HepG2 (cell line): ENCODE results near the gene NUP58. TPM values are rescaled to one million over a fixed set of nuclear protein-coding genes. Genes with fewer than 3 reads are reported as not detected.
A peak's percentile ranks its signal among the peaks of the same experiment; 100 is the strongest.

Experiments used
- ATAC-seq: fragments of 200-7000 bp; cut with Tn5 transposase; 3 replicates; pipeline ENCODE4 v1.9.1; 2020; ENCODE audit warnings: mild to moderate bottlenecking, moderate library complexity
- BruUV-seq: library from RNA; stranded (reverse); fragments of 400-500 nt; replicated peaks from 2 replicates; lab custom pipeline; 2021; lab: Mats Ljungman, UMichigan
- CTCF ChIA-PET: fragments of 300-600 bp; formaldehyde crosslinking; extraction: SDS; loops from one replicate; lab custom pipeline; 2021; ENCODE audit warnings: low total read pairs, inconsistent platforms, low intra/inter-chr PET ratio; lab: Yijun Ruan, JAX
- POLR2A ChIA-PET: fragments of 350-600 bp; sonication (Branson Sonifier 250); formaldehyde crosslinking; loops from one replicate; lab custom pipeline; 2020; ENCODE audit warnings: antibody characterized with exemption, inconsistent platforms; lab: Yijun Ruan, JAX
- DNase-seq: peaks from one replicate; pipeline ENCODE4 v3.0.0-alpha.2; 2015; ENCODE audit warnings: low spot score
- FAIRE-seq: peaks from 3 replicates; lab custom pipeline; 2011; peaks lifted over from hg19 to GRCh38; lab: Jason Lieb, UNC
- H2AFZ ChIP-seq: one replicate; pipeline ENCODE4 v1.6.1; 2011; ENCODE audit warnings: low read length, inconsistent platforms
- H3K27ac ChIP-seq: fragments of 300-600 bp; 3 replicates; pipeline ENCODE4 v1.8.0; 2011; ENCODE audit warnings: mixed run types, mild to moderate bottlenecking, mixed read lengths, low read length, inconsistent platforms; ENCODE audit not compliant: insufficient read depth; ENCODE audit errors: extremely low read length
- H3K27me3 ChIP-seq, 2 experiments: fragments of 200-600 bp in 1 of 2; 2 replicates in 1 of 2; 3 replicates in 1 of 2; pipeline versions ENCODE4 v1.6.0 to v1.8.0; 2011; ENCODE audit warnings: low read length in 2 of 2, mild to moderate bottlenecking in 2 of 2, moderate library complexity in 2 of 2, inconsistent platforms in 1 of 2; ENCODE audit not compliant: insufficient read depth in 2 of 2, control insufficient read depth in 1 of 2
- H3K36me3 ChIP-seq, 2 experiments: fragments of 200-600 bp in 1 of 2; replicated peaks in 1 of 2; 2 replicates in 1 of 2; 3 replicates in 1 of 2; pipeline versions ENCODE4 v1.5.1 to v1.8.0; 2011; ENCODE audit warnings: low read length in 2 of 2, inconsistent platforms in 1 of 2; ENCODE audit not compliant: insufficient read depth in 2 of 2, control insufficient read depth in 1 of 2
- H3K4me1 ChIP-seq: 2 replicates; pipeline ENCODE4 v1.5.1; 2012; ENCODE audit warnings: low read length, inconsistent platforms; ENCODE audit not compliant: insufficient read depth
- H3K4me2 ChIP-seq: 2 replicates; pipeline ENCODE4 v1.6.0; 2011; ENCODE audit warnings: low read depth, low read length, inconsistent platforms
- H3K4me3 ChIP-seq, 3 experiments: fragments of 200-600 bp in 1 of 3; sonication (generic), shearing (Covaris generic) in 1 of 3; replicated peaks in 1 of 3; 2 replicates each; pipeline ENCODE4 v1.5.1; 2011 to 2016; ENCODE audit warnings: low read length in 3 of 3, inconsistent platforms in 2 of 3, low read depth in 2 of 3, mild to moderate bottlenecking in 2 of 3, control low read depth in 1 of 3, mixed read lengths in 1 of 3; ENCODE audit not compliant: insufficient read depth in 1 of 3
- H3K79me2 ChIP-seq: one replicate; pipeline ENCODE4 v1.6.1; 2011; ENCODE audit warnings: low read length, inconsistent platforms; ENCODE audit not compliant: insufficient read depth
- H3K9ac ChIP-seq: 2 replicates; pipeline ENCODE4 v1.6.0; 2011; ENCODE audit warnings: mild to moderate bottlenecking, low read depth, low read length, inconsistent platforms; ENCODE audit not compliant: insufficient read depth
- H3K9me3 ChIP-seq: 2 replicates; pipeline ENCODE4 v1.5.1; 2012; ENCODE audit warnings: mild to moderate bottlenecking, low read length
- H4K20me1 ChIP-seq: 2 replicates; pipeline ENCODE4 v1.6.0; 2011; ENCODE audit warnings: inconsistent platforms, mild to moderate bottlenecking, low read length, moderate library complexity; ENCODE audit not compliant: insufficient read depth
- CREM ChIP-seq, 2 experiments: sonication (generic) in 1 of 2; formaldehyde crosslinking in 1 of 2; IDR thresholded peaks; 2 replicates each; pipeline versions ENCODE4 v1.4.0 to v1.6.1; 2016 to 2020; ENCODE audit warnings: antibody characterized with exemption in 1 of 2, mild to moderate bottlenecking in 1 of 2, missing genetic modification reagents in 1 of 2
- ERF ChIP-seq: IDR thresholded peaks from 2 replicates; pipeline ENCODE4 v1.6.1; 2018; ENCODE audit warnings: missing biosample characterization, missing genetic modification reagents
- GFI1 ChIP-seq: sonication (generic); formaldehyde crosslinking; IDR thresholded peaks from 2 replicates; pipeline ENCODE4 v1.5.0; 2020; ENCODE audit warnings: missing genetic modification reagents, mild to moderate bottlenecking, borderline replicate concordance
- HMG20B ChIP-seq: conservative IDR thresholded peaks from 2 replicates; pipeline ENCODE4 v1.6.1; 2016; ENCODE audit warnings: missing genetic modification reagents, missing compliant biosample characterization
- KLF16 ChIP-seq, 2 experiments: sonication (generic) in 1 of 2; formaldehyde crosslinking in 1 of 2; IDR thresholded peaks; 2 replicates each; pipeline versions ENCODE4 v1.6.1 to v1.8.0; 2016 to 2023; ENCODE audit warnings: missing genetic modification reagents in 2 of 2, missing compliant biosample characterization in 1 of 2
- MAFF ChIP-seq: IDR thresholded peaks from 2 replicates; pipeline ENCODE4 v1.6.1; 2011; ENCODE audit warnings: low read depth, low read length, improper control_type of control experiment
- MATR3 ChIP-seq: sonication (generic); formaldehyde crosslinking; IDR thresholded peaks from 2 replicates; pipeline ENCODE4 v1.4.0; 2020; ENCODE audit warnings: missing genetic modification reagents
- ZNF337 ChIP-seq: sonication (generic); formaldehyde crosslinking; IDR thresholded peaks from 2 replicates; pipeline ENCODE4 v1.5.1; 2020; ENCODE audit warnings: missing genetic modification reagents, low read depth, mild to moderate bottlenecking, borderline replicate concordance
- WGBS: methylation state at CpG from one replicate; pipeline ENCODE4 v1.1.6; 2017; ENCODE audit warnings: low lambda C conversion rate; 5-methylcytosine and 5-hydroxymethylcytosine counted together
- in situ Hi-C: cut with HindIII; loops from 2 replicates; pipeline ENCODE4 v1.10.0; 2017; ENCODE audit warnings: low pct_unique_long_range_greater_than_20kb; ENCODE audit not compliant: extremely low pct_ligation_motif_present
- intact Hi-C: fragments of 100-400 bp; cut with micrococcal nuclease; formaldehyde crosslinking; loops from one replicate; pipeline ENCODE4 v1.10.0; 2022; ENCODE audit not compliant: unreplicated experiment
- polyA plus RNA-seq, 8 experiments: library from polyadenylated mRNA; depleted of rRNA in 3 of 8; stranded (reverse) in 7 of 8; unstranded in 1 of 8; fragments of >200 nt; fragmentation: Illumina TruSeq in 4 of 8; extraction: Trizol in 4 of 8; gene quantifications; 2 replicates each; pipeline versions ENCODE4 v1.2.1 to v1.2.3, GENCODE V29; 2011 to 2016; ENCODE audit warnings: low read depth in 4 of 8, missing spikeins in 1 of 8, mixed read lengths in 1 of 8; ENCODE audit not compliant: insufficient read depth in 1 of 8
- total RNA-seq, 5 experiments: library from RNA; depleted of rRNA; stranded (reverse); fragments of >200 nt; fragmentation: Illumina TruSeq; extraction: Trizol; gene quantifications; 2 replicates each; pipeline ENCODE4 v1.2.3, GENCODE V29; 2016; ENCODE audit warnings: low read depth in 1 of 5
- TF ChIP-seq, protein P1 (sequence below): sonication (generic); formaldehyde crosslinking; IDR thresholded peaks from 2 replicates; pipeline ENCODE4 v1.5.0; 2020; ENCODE audit warnings: mild to moderate bottlenecking, missing genetic modification reagents

Gene NUP58
- total and polyA plus RNA-seq, 2 of the 13 experiments (the other 11 are each of a cell fraction or from before 2014, with no cell fraction given): 45.4 to 46.5 TPM

DNA sequence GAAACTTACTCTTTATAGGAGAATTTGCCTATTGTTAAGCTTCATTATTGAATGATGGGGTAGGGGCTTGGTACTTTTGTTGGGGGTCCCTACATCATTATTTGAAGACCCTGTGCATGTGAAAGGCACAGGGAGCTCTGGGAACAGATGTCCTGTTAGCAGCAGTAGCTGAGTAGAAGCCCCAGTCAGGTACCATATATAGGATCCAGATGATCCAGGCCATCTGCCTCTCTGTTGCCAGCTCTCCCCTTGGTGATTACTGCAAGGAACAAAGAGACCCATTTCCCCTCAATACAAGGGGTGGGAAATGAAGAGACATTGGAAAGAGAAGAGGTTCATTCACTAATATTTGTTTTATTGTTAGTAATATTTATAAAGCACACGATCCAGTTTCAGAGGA lies 9.7 kb upstream of the NUP58 start (continued):
- TF ChIP-seq, protein P1, sequence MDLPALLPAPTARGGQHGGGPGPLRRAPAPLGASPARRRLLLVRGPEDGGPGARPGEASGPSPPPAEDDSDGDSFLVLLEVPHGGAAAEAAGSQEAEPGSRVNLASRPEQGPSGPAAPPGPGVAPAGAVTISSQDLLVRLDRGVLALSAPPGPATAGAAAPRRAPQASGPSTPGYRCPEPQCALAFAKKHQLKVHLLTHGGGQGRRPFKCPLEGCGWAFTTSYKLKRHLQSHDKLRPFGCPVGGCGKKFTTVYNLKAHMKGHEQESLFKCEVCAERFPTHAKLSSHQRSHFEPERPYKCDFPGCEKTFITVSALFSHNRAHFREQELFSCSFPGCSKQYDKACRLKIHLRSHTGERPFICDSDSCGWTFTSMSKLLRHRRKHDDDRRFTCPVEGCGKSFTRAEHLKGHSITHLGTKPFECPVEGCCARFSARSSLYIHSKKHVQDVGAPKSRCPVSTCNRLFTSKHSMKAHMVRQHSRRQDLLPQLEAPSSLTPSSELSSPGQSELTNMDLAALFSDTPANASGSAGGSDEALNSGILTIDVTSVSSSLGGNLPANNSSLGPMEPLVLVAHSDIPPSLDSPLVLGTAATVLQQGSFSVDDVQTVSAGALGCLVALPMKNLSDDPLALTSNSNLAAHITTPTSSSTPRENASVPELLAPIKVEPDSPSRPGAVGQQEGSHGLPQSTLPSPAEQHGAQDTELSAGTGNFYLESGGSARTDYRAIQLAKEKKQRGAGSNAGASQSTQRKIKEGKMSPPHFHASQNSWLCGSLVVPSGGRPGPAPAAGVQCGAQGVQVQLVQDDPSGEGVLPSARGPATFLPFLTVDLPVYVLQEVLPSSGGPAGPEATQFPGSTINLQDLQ (CRISPR knock-in tag): no peak
- no peak for TF ChIP-seq GFI1 (CRISPR knock-in tag)
- TF ChIP-seq ERF (CRISPR knock-in tag): no peak
- TF ChIP-seq, all 625 proteins: peak for 0

DNA sequence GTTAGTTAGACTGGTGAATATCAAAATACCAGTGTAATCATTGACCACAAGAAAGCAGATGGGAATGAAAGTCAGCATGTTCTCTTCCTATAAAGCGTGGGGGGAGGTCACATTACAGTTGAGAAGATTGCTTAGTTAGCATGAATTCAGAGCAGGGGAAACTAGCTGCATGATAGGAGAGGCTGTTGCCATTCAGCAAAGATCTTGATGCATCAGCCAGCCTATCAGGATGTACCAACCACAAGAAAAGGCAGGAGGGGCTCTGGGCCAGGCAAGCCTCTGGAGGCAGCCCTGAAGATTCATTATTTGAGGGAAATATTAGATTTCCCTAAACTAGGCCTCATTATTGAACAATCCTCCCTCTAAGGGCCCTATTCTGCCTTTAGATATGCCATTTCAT lies 9.1 kb upstream of the NUP58 start:
- POLR2A ChIA-PET: no interaction called here
- WGBS: 0% methylated on average over 1 of the region's 1 CpG
- no peak overlapping the region for H3K9ac ChIP-seq
- DNase-seq (no peak), FAIRE-seq (no peak), ATAC-seq (no peak; the same call in 2 of the 3 replicates)
- CTCF ChIA-PET: no interaction called here
- intact Hi-C loops: no loop called here
- H3K4me2 ChIP-seq: no peak overlapping the region
- H3K9me3 ChIP-seq: no peaks in the 10 kb centered on the region
- no peak overlapping the region for H3K4me3 ChIP-seq
- peaks cover 0 to 16% of the 10 kb centered on the region in 2 experiments; a peak in 2 of 5 replicates for H3K27me3 ChIP-seq
- in situ Hi-C loops: no loop called here
- H3K79me2 ChIP-seq: no peaks in the 10 kb centered on the region
- no peaks in the 10 kb centered on the region for H4K20me1 ChIP-seq
- TF ChIP-seq HMG20B (CRISPR knock-in tag): no peak
- 0 out of 2 replicates have a peak, but pooled peaks have one; percentile 17 for TF ChIP-seq MAFF
- no peak for TF ChIP-seq ZNF337
- TF ChIP-seq MATR3 (CRISPR knock-in tag): no peak
- no peak for TF ChIP-seq KLF16 (CRISPR knock-in tag; IDR thresholded peaks at IDR 0.05)
- TF ChIP-seq CREM (IDR thresholded peaks at IDR 0.05): no peak
- no peak for TF ChIP-seq CREM (CRISPR knock-in tag; IDR thresholded peaks at IDR 0.05)
- H3K4me1 ChIP-seq: peaks cover 10% of the 10 kb centered on the region; the same call in 1 of the 2 replicates
- H3K27ac ChIP-seq: no peak overlapping the region
- H2AFZ ChIP-seq: no peak overlapping the region
- no TSS peak for BruUV-seq
- no peaks in the 10 kb centered on the region for H3K36me3 ChIP-seq
